ENCODE measurements around the gene SFXN5.

DNA sequence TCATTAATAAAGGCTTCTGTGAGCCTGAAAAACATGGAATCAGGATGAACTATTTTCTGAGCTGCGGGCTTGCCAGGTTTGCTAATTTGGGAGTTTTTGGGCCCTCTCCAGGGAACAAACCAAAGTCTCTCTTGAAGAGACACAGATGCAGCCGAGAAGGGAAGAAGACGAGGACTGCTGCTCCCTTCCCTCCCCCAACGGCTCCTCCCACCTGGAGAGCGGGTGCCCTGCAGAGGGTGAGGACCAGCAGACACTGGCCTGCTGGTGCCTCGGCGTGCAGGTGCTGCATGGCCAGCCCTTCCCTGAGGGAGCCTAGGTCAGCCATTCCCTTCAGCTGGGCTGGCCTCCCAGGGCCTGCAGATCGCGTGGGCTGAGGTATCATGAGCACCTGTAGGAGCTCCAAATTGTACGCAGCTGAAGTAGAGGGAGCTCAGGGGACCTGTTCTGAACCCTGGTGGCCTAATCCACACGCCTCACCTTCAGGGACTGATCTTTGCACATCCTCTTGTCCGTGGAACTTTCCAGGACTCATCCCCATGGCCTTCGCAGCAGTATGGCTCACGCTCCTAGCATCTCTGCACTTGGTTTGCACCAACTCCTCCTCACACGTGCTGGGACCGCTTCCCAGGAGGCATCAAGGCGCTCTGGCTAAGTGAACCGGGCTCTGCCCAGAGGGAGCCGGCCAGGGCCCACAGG is 134.7 kb downstream of the SFXN5 start:
- no peak for TF ChIP-seq EZH2 (IDR thresholded peaks at IDR 0.05; ENCODE audit: insufficient read depth, low read length)
- TF ChIP-seq, protein P1, sequence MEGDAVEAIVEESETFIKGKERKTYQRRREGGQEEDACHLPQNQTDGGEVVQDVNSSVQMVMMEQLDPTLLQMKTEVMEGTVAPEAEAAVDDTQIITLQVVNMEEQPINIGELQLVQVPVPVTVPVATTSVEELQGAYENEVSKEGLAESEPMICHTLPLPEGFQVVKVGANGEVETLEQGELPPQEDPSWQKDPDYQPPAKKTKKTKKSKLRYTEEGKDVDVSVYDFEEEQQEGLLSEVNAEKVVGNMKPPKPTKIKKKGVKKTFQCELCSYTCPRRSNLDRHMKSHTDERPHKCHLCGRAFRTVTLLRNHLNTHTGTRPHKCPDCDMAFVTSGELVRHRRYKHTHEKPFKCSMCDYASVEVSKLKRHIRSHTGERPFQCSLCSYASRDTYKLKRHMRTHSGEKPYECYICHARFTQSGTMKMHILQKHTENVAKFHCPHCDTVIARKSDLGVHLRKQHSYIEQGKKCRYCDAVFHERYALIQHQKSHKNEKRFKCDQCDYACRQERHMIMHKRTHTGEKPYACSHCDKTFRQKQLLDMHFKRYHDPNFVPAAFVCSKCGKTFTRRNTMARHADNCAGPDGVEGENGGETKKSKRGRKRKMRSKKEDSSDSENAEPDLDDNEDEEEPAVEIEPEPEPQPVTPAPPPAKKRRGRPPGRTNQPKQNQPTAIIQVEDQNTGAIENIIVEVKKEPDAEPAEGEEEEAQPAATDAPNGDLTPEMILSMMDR (IDR thresholded peaks at IDR 0.05; ENCODE audit: insufficient read depth, low read depth, low read length), result no peak
